GM12878 (cell line): ENCODE results near the gene POLR2L. TPM values are rescaled to one million over a fixed set of nuclear protein-coding genes. Genes with fewer than 3 reads are reported as not detected.

ENCODE experiments used
- ATAC-seq: fragments of 200-7000 bp; cut with Tn5 transposase; 3 replicates; pipeline ENCODE4 v1.9.1; 2020; ENCODE audit warnings: mild to moderate bottlenecking, moderate library complexity
- BruUV-seq: library from RNA; stranded (reverse); fragments of 400-500 nt; replicated peaks from 2 replicates; lab custom pipeline; 2021; lab: Mats Ljungman, UMichigan
- CTCF ChIA-PET: fragments of 300-600 bp; sonication (Branson Sonifier 250); formaldehyde crosslinking; extraction: SDS; loops from one replicate; lab custom pipeline; 2021; ENCODE audit warnings: inconsistent platforms; lab: Yijun Ruan, JAX
- POLR2A ChIA-PET: fragments of 350-600 bp; formaldehyde crosslinking; extraction: SDS; loops from one replicate; lab custom pipeline; 2021; ENCODE audit warnings: inconsistent platforms; lab: Charles Lee
- RAD21 ChIA-PET: fragments of 300-600 bp; sonication (Branson Sonifier 250); formaldehyde crosslinking; loops from one replicate; lab custom pipeline; 2023; ENCODE audit warnings: antibody characterized with exemption; ENCODE audit not compliant: unreplicated experiment; lab: Charles Lee
- SMC1A ChIA-PET: fragments of 300-600 bp; sonication (Branson Sonifier 250); formaldehyde crosslinking; loops from one replicate; lab custom pipeline; 2023; ENCODE audit not compliant: unreplicated experiment, uncharacterized antibody; lab: Charles Lee
- DNase-seq: peaks from one replicate; pipeline ENCODE4 v3.0.0-alpha.2; 2011; ENCODE audit warnings: low read depth, low spot score
- FAIRE-seq: peaks from 3 replicates; lab custom pipeline; 2011; peaks lifted over from hg19 to GRCh38; lab: Jason Lieb, UNC
- H2AFZ ChIP-seq: 2 replicates; pipeline ENCODE4 v1.6.0; 2011; ENCODE audit warnings: low read depth, low read length, control low read depth; ENCODE audit not compliant: control insufficient read depth
- H3K27ac ChIP-seq: 2 replicates; pipeline ENCODE4 v1.5.1; 2011; ENCODE audit warnings: control low read depth; ENCODE audit not compliant: control insufficient read depth, insufficient read depth
- H3K27me3 ChIP-seq, 2 experiments: replicated peaks in 1 of 2; 2 replicates each; pipeline versions ENCODE4 v1.6.0 to v1.6.1; 2011; ENCODE audit warnings: low read length in 1 of 2; ENCODE audit not compliant: control insufficient read depth in 2 of 2, insufficient read depth in 2 of 2
- H3K36me3 ChIP-seq, 2 experiments: 2 replicates each; pipeline ENCODE4 v1.5.1; 2011; ENCODE audit warnings: low read length in 1 of 2; ENCODE audit not compliant: control insufficient read depth in 2 of 2, insufficient read depth in 2 of 2
- H3K4me1 ChIP-seq: 2 replicates; pipeline ENCODE4 v1.6.1; 2011; ENCODE audit warnings: mild to moderate bottlenecking, low read length, moderate library complexity, mixed read lengths; ENCODE audit not compliant: control insufficient read depth, insufficient read depth
- H3K4me2 ChIP-seq: 2 replicates; pipeline ENCODE4 v1.6.0; 2011; ENCODE audit warnings: control low read depth; ENCODE audit not compliant: control insufficient read depth, insufficient read depth
- H3K4me3 ChIP-seq: fragments of 200-600 bp; sonication (generic); 2 replicates; pipeline ENCODE4 v1.5.1; 2016
- H3K79me2 ChIP-seq: 2 replicates; pipeline ENCODE4 v1.6.0; 2011; ENCODE audit warnings: low read length; ENCODE audit not compliant: control insufficient read depth, insufficient read depth
- H3K9ac ChIP-seq: 2 replicates; pipeline ENCODE4 v1.8.0; 2011; ENCODE audit warnings: low read length, control low read depth, mixed read lengths; ENCODE audit not compliant: control insufficient read depth, insufficient read depth
- H3K9me3 ChIP-seq: replicated peaks from 3 replicates; pipeline ENCODE4 v1.5.1; 2011; ENCODE audit warnings: mild to moderate bottlenecking, low read length; ENCODE audit not compliant: control insufficient read depth, insufficient read depth
- H4K20me1 ChIP-seq: 2 replicates; pipeline ENCODE4 v1.6.0; 2011; ENCODE audit not compliant: control insufficient read depth, insufficient read depth
- E2F8 ChIP-seq: fragments of 450-650 bp; IDR thresholded peaks from 2 replicates; pipeline ENCODE4 v1.6.1; 2018; ENCODE audit warnings: mild to moderate bottlenecking, low read depth, moderate library complexity; ENCODE audit not compliant: partially characterized antibody
- HSF1 ChIP-seq: fragments of 150-350 bp; IDR thresholded peaks from 2 replicates; pipeline ENCODE4 v1.6.1; 2014; ENCODE audit warnings: mild to moderate bottlenecking, low read depth, low read length
- IKZF1 ChIP-seq: fragments of 450-650 bp; conservative IDR thresholded peaks from 2 replicates; pipeline ENCODE4 v1.6.1; 2017; ENCODE audit warnings: antibody characterized with exemption, mild to moderate bottlenecking
- JUNB ChIP-seq: IDR thresholded peaks from 2 replicates; pipeline ENCODE4 v1.6.1; 2016; ENCODE audit warnings: antibody characterized with exemption, mild to moderate bottlenecking
- KLF5 ChIP-seq: fragments of 450-650 bp; IDR thresholded peaks from 2 replicates; pipeline ENCODE4 v1.6.1; 2014; ENCODE audit warnings: mild to moderate bottlenecking; ENCODE audit not compliant: partially characterized antibody
- RFX5 ChIP-seq: IDR thresholded peaks from 2 replicates; pipeline ENCODE4 v1.6.1; 2011; ENCODE audit warnings: low read depth, low read length, improper control_type of control experiment
- SREBF1 ChIP-seq: IDR thresholded peaks from 2 replicates; pipeline ENCODE4 v1.6.1; 2012; ENCODE audit warnings: mild to moderate bottlenecking, low read length
- YBX1 ChIP-seq: fragments of 450-650 bp; IDR thresholded peaks from 2 replicates; pipeline ENCODE4 v1.6.1; 2016; ENCODE audit warnings: antibody characterized with exemption
- ZNF207 ChIP-seq: fragments of 450-650 bp; IDR thresholded peaks from 2 replicates; pipeline ENCODE4 v1.6.1; 2014; ENCODE audit warnings: antibody characterized with exemption, mild to moderate bottlenecking, borderline replicate concordance
- WGBS: methylation state at CpG from one replicate; pipeline ENCODE4 v1.1.6; 2016; ENCODE audit warnings: low lambda C conversion rate; ENCODE audit not compliant: insufficient replicate concordance, insufficient coverage; ENCODE audit errors: missing lambda C conversion rate; 5-methylcytosine and 5-hydroxymethylcytosine counted together
- in situ Hi-C: fragments of 300-500 bp; cut with MboI; formaldehyde crosslinking; loops from 9 replicates; pipeline ENCODE4 v1.14.3; 2018; ENCODE audit warnings: mixed read lengths
- intact Hi-C: fragments of 100-400 bp; cut with micrococcal nuclease; formaldehyde crosslinking; loops from one replicate; pipeline ENCODE4 v1.14.2; 2022; ENCODE audit not compliant: unreplicated experiment
- polyA plus RNA-seq, 11 experiments: library from polyadenylated mRNA; depleted of rRNA in 4 of 11; unstranded in 6 of 11; stranded (reverse) in 5 of 11; fragments of >200 nt; fragmentation: Nextera tagmentation in 4 of 11; fragmentation: Illumina TruSeq in 1 of 11; extraction: Ambion mirVana in 4 of 11; extraction: Trizol in 1 of 11; gene quantifications; 1 replicate in 1 of 11; 2 replicates in 10 of 11; pipeline versions ENCODE4 v1.2.1 to v1.2.3, GENCODE V29; 2011 to 2016; ENCODE audit warnings: inconsistent platforms in 2 of 11, missing spikeins in 2 of 11, low read depth in 1 of 11
- total RNA-seq, 4 experiments: library from RNA; depleted of rRNA in 3 of 4; stranded (reverse); fragments of >200 nt in 3 of 4; fragmentation: Illumina TruSeq in 1 of 4; extraction: Trizol in 1 of 4; gene quantifications; 2 replicates each; pipeline versions ENCODE4 v1.2.1 to v1.2.3, GENCODE V29; 2013 to 2021
- TF ChIP-seq, protein P1 (sequence below): fragments of 450-650 bp; IDR thresholded peaks from 2 replicates; pipeline ENCODE4 v1.6.1; 2016; ENCODE audit warnings: mild to moderate bottlenecking
- TF ChIP-seq, protein P2 (sequence below): IDR thresholded peaks from 2 replicates; pipeline ENCODE4 v1.6.1; 2011; ENCODE audit warnings: low read depth, mild to moderate bottlenecking, low read length, moderate library complexity, borderline replicate concordance; ENCODE audit errors: extremely low read depth
- TF ChIP-seq, protein P3 (sequence below): fragments of 450-650 bp; IDR thresholded peaks from 2 replicates; pipeline ENCODE4 v1.6.1; 2017; ENCODE audit warnings: low read depth, mild to moderate bottlenecking, moderate library complexity
- TF ChIP-seq, protein P4 (sequence below): fragments of 450-650 bp; IDR thresholded peaks from 2 replicates; pipeline ENCODE4 v1.6.1; 2017; ENCODE audit warnings: borderline replicate concordance

POLR2L gene
- total and polyA plus RNA-seq, 10 of the 15 experiments (the other 5 are each of a cell fraction or from before 2014, with no cell fraction given), result 23.1 to 497 (median 125) TPM

GRCh38 chr11:862696-863022 lies 20.3 kb upstream of the POLR2L start:
- no peak overlapping the region for H3K9ac ChIP-seq
- DNase-seq (no peak), FAIRE-seq (no peak), ATAC-seq (no peak)
- H4K20me1 ChIP-seq, result no peaks in the 10 kb centered on the region
- no peak overlapping the region for H3K27ac ChIP-seq
- no peak for TF ChIP-seq SREBF1
- TF ChIP-seq, protein P1, sequence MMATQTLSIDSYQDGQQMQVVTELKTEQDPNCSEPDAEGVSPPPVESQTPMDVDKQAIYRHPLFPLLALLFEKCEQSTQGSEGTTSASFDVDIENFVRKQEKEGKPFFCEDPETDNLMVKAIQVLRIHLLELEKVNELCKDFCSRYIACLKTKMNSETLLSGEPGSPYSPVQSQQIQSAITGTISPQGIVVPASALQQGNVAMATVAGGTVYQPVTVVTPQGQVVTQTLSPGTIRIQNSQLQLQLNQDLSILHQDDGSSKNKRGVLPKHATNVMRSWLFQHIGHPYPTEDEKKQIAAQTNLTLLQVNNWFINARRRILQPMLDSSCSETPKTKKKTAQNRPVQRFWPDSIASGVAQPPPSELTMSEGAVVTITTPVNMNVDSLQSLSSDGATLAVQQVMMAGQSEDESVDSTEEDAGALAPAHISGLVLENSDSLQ, result no peak
- no peak for TF ChIP-seq YBX1
- no peak for TF ChIP-seq JUNB
- no peak for TF ChIP-seq IKZF1
- TF ChIP-seq RFX5, result no peak
- TF ChIP-seq, protein P2, sequence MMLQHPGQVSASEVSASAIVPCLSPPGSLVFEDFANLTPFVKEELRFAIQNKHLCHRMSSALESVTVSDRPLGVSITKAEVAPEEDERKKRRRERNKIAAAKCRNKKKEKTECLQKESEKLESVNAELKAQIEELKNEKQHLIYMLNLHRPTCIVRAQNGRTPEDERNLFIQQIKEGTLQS, result no peak
- no peak for TF ChIP-seq ZNF207
- TF ChIP-seq, protein P3, sequence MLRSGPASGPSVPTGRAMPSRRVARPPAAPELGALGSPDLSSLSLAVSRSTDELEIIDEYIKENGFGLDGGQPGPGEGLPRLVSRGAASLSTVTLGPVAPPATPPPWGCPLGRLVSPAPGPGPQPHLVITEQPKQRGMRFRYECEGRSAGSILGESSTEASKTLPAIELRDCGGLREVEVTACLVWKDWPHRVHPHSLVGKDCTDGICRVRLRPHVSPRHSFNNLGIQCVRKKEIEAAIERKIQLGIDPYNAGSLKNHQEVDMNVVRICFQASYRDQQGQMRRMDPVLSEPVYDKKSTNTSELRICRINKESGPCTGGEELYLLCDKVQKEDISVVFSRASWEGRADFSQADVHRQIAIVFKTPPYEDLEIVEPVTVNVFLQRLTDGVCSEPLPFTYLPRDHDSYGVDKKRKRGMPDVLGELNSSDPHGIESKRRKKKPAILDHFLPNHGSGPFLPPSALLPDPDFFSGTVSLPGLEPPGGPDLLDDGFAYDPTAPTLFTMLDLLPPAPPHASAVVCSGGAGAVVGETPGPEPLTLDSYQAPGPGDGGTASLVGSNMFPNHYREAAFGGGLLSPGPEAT, result no peak
- TF ChIP-seq KLF5, result no peak
- TF ChIP-seq HSF1, result no peak
- TF ChIP-seq, protein P4, sequence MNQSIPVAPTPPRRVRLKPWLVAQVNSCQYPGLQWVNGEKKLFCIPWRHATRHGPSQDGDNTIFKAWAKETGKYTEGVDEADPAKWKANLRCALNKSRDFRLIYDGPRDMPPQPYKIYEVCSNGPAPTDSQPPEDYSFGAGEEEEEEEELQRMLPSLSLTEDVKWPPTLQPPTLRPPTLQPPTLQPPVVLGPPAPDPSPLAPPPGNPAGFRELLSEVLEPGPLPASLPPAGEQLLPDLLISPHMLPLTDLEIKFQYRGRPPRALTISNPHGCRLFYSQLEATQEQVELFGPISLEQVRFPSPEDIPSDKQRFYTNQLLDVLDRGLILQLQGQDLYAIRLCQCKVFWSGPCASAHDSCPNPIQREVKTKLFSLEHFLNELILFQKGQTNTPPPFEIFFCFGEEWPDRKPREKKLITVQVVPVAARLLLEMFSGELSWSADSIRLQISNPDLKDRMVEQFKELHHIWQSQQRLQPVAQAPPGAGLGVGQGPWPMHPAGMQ, result no peak
- TF ChIP-seq E2F8, result no peak
- no peak overlapping the region for H3K4me2 ChIP-seq
- in situ Hi-C loops (no loop called here), intact Hi-C loops (no loop called here)
- ChIA-PET CTCF (no interaction called here), SMC1A (no interaction called here), RAD21 (no interaction called here), POLR2A (no interaction called here)
- no peak overlapping the region for H3K4me3 ChIP-seq
- no peaks in the 10 kb centered on the region for H3K79me2 ChIP-seq
- H3K27me3 ChIP-seq, result no peaks in the 10 kb centered on the region
- no peaks in the 10 kb centered on the region for H3K9me3 ChIP-seq
- no TSS peak for BruUV-seq
- no peaks in the 10 kb centered on the region for H3K4me1 ChIP-seq
- no peak overlapping the region for H2AFZ ChIP-seq
- 59% methylated on average over 4 of the region's 12 CpGs for WGBS
- H3K36me3 ChIP-seq, result no peaks in the 10 kb centered on the region
